Adipose tissue (tissue), 3 donors: ENCODE results near the gene VMO1. TPM values are rescaled to one million over a fixed set of nuclear protein-coding genes. Genes with fewer than 3 reads are reported as not detected.

Experiments used
- H3K27ac ChIP-seq: one replicate; pipeline ENCODE4 v1.5.1; 2013; ENCODE audit warnings: low read depth, low read length
- WGBS, 3 donors: extraction: QIAGEN DNeasy Blood & Tissue Kit; methylation state at CpG; one replicate each; pipeline ENCODE4 v1.1.7; 2013; 5-methylcytosine and 5-hydroxymethylcytosine counted together
- polyA plus RNA-seq, 3 donors: library from polyadenylated mRNA; stranded (reverse); fragments of 200-250 nt; gene quantifications; one replicate each; pipeline ENCODE4 v1.2.3, GENCODE V29; 2013
- donor health status: healthy with polysubstance abuse.
- donor health status: Bipolar disorder and iron deficiency.
- donor health status: healthy.

VMO1 gene
- polyA plus RNA-seq, 3 donors: 0.48 to 4.7 (median 2.1) TPM

DNA sequence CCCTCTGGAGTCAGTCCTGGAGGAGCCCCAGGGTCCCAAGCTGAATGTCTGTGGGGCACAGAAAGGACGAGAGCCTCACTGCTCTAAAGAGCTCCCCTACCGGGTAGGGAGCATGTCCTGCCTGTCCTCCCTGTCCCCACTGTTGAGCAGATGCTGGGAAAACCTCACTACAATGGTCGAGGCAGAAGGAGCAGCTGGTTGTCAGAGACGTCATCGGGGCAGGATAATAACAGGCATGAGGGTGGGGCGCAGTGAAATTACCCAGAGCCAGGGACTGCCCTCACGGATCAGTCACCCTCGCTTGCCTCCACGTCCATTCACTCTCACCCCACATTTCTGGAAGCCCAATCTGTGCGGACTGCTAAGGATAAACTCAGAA lies 13.9 kb downstream of the VMO1 start:
- WGBS, 3 donors: 71 to 79% (median 75%) methylated on average over 10 of the region's 10 CpGs

DNA sequence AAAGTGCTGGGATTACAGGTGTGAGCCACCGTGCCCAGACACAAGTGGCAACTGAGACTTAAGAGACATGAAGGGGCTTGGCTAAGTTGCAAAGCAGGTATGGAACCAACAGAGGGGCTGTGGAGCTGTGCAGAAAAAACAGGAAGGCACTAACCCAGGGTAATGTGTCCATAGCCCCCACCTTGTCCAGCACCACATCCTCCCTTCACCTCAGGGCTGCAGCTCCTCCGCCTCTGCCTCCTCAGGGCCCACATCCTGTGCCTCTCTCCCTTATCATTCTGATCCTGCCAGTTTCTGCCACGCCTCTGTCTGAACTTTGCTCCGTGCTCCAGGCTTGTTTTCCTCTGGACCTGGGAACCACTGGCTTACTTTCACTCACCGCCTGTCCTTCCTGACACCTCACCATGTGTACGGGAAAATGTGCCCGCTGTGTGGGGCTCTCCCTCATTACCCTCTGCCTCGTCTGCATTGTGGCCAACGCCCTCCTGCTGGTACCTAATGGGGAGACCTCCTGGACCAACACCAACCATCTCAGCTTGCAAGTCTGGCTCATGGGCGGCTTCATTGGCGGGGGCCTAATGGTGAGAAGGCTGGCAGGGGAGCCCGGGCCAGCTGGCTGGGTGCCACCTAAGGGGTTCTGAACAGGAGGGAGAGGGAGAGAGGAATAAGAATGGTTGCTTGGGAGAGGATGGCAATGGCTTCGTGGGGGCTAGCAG lies 14.5 kb downstream of the VMO1 start, which contains the start of gene TM4SF5:
TSS of gene TM4SF5 (plus strand) at position 368 of the 716 bp plus-strand sequence. CDS start at position 405, 37 bp downstream.
- no peak within 1 kb of the TSS for H3K27ac ChIP-seq
- 33 to 63% (median 58%) methylated on average over 13 of the region's 13 CpGs for WGBS, 3 donors

More for the DNA sequence above, 13.9 kb downstream of the VMO1 start:
- no peak overlapping the region for H3K27ac ChIP-seq

DNA sequence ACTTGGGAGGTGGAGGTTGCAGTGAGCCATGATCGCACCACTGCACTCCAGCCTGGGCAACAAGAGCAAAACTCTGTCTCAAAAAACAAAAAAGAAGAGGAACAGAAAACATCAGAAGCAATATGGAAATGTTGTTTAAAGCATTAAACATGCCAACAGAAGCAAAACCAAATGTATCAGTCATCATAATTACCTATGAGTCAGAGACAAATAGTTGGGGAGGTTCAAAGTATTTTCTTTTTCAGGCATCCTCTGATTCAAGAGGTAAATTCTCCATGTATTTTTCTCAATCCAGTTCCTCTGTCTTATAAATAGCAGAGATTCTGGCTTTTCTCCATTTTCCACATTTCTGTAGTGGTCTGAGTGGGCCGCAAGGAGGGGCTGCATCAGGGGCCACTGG lies 16.5 kb downstream of the VMO1 start:
- H3K27ac ChIP-seq: no peak overlapping the region
- 90 to 98% (median 90%) methylated on average over 2 of the region's 2 CpGs for WGBS, 3 donors

DNA sequence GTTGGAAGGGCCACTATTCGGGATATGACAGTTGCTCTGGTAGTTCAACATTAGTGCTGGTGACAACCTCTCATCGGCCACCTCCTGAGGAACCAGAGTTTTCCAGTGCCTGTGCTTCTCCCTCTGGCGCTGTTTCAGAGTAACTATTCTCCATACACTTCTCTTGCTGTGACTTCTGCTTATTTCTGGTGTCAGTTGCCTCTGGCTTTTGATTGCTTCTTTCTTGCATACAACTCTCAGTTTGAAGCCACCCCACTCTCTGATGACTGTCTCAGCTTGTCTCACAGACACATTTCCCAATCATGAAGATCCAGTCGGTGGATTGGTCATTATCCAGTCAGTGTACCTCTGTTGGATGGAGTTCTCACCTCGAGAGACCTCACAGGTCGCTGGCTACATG lies 17.9 kb downstream of the VMO1 start:
- no peak overlapping the region for H3K27ac ChIP-seq
- WGBS, 3 donors: 77 to 81% (median 81%) methylated on average over 6 of the region's 6 CpGs

DNA sequence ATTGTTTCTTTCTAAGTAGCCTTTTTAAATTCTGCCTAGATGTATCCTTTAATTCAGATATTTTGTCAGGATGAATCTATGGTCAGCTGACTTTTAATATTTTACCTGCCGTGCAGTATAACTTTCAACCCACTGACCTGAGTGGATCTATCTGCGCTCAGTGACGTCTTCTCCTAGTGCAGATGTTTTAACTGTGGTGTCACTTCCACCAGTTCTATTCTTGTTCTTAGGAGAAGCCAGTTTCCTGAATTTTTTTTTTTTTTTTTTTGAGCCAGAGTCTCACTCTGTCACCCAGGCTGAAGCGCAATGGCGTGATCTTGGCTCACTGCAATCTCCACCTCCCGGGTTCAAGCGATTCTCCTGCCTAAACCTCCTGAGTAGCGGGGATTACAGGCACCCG lies 19.4 kb downstream of the VMO1 start:
- 72 to 87% (median 72%) methylated on average over 9 of the region's 9 CpGs for WGBS, 3 donors
- no peak overlapping the region for H3K27ac ChIP-seq

DNA sequence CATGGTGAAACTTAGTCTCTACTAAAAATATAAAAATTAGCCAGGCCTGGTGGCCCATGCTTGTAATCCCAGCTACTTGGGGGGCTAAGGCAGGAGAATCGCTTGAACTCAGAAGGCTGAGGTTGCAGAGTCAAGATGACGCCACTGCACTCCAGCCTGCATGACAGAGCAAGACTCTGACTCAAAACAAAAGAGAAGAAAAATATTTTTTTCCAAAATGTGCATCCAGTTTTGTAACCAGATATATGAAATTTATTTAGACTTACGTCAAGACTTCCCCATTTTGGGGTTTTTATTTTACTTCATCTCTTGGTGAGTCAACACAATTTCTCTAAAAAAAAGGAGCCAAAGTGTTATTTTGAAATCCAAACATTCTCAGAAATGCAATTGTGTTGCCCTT lies 20.0 kb downstream of the VMO1 start:
- H3K27ac ChIP-seq: no peak overlapping the region
- WGBS, 3 donors: 54 to 82% (median 65%) methylated on average over 3 of the region's 3 CpGs

DNA sequence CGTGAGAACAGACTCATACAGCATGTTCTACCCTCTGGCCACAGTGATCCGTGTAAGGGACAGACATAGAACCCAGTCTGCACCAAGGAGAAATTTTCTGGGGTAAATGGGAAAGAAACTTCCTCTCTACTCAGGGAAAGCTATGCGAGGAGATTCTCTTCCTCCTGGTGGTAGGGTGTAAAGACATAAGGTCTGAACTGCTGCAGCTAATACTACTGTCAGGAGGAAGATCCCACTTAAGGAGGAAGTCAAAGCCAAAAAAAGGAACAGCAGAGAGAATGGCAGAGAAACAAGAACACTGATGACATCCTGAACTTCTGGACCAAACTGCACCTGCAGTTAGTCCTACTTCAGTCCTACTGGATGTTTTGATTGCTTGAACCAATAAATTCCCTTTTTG lies 21.6 kb downstream of the VMO1 start:
- WGBS, 3 donors: 48 to 72% (median 54%) methylated on average over 3 of the region's 3 CpGs

DNA sequence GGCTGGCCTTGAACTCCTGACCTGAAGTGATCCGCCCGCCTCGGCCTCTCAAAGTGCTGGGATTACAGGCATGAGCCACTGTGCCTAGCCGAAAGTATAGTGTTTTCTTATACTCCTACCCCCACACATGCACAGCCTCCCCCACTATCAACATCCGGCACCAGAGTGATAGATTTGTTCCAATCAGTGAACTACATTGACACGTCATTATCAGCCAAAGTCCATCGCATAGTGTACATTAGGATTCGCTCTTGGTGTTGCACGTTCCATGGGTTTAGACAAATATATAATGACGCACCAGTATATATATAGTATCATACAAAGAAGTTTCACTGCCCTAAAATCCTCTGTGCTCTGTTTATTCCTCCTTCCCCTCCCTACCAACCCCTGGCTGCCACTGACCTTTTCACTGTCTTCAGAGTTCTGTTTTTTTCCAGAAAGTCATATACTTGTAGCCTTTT lies 26.4 kb downstream of the VMO1 start:
- WGBS, 3 donors: 58 to 82% (median 79%) methylated on average over 10 of the region's 10 CpGs

More for the DNA sequence above, 21.6 kb downstream of the VMO1 start:
- H3K27ac ChIP-seq: no peak overlapping the region

DNA sequence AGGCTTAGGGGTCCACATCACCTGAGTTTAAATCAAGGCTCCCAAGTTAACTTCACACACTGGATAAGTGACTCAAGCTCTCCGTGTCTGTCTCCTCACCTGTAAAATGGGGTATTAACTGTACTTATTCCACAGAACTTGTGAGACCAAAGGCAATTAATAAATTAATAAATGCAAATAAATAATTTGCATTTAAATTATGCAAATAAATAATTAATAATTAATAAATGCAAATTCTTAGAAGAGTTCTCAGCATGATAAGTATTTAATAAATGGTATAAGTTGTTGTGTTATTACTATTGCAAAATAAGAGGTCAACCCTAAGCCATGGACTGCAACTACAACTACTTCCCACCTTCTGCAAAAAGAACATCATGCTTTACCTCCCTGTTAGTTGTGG lies 32.8 kb downstream of the VMO1 start:
- no peak overlapping the region for H3K27ac ChIP-seq
- 67 to 88% (median 82%) methylated on average over 1 of the region's 1 CpG for WGBS, 3 donors

More for the DNA sequence above, 26.4 kb downstream of the VMO1 start:
- H3K27ac ChIP-seq: no peak overlapping the region

DNA sequence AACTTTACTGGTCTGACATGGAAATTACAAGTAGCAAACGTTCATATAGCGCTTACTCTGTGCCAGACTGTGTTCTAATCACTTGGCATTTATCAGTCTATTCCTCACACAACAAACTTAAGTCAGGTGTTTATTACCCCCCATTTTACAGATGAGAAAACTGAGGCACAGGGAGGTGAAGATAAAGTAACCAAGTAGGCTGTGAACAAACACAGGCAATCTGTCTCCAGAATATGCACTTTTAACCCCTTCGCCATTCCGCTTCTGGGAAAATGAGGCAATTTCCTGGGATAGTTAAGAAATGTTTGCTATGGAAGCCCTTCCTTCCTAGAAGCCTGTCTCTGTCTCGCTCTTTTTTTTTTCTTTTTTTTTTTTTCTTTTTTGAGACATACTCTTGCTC lies 34.2 kb downstream of the VMO1 start:
- 45 to 68% (median 49%) methylated on average over 5 of the region's 5 CpGs for WGBS, 3 donors
- H3K27ac ChIP-seq: no peak overlapping the region

DNA sequence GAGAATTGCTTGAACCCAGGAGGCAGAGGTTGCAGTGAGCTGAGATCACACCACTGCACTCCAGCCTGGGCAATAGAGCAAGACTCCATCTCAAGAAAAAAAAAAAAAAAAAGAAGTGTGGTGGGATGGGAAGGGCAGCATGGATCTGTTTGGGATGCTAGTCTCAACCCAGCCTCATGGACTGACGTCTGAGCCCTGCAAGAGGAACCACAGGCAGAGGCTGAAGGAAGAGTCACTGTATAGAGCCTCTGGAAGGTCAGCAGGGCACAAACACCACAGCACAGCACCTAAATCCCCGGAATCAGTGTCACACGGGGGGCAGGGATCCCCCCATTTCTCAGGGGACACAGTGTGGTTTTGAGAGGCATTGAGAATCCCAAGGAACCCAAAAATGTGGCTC lies 35.6 kb downstream of the VMO1 start:
- no peak overlapping the region for H3K27ac ChIP-seq
- WGBS, 3 donors: 35 to 42% (median 36%) methylated on average over 3 of the region's 3 CpGs

DNA sequence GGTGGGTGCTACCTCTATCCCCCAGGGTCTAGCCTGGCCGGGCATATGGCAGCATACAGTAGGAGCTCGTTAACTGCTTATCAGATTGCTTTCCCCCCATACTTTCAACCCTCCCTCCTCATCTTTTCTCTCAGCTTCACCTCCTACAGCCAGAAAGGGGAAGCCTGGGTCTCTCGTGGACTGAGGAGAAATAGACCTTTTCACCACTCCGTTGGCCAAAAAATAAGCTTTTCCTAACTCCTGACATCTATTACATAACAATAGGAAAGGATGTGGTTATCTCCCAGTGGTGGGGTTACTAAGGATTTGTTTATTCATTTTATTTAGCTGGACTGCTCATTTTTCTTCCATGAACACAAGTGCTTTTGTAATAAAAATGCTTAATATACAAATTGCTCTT lies 37.5 kb downstream of the VMO1 start:
- no peak overlapping the region for H3K27ac ChIP-seq

DNA sequence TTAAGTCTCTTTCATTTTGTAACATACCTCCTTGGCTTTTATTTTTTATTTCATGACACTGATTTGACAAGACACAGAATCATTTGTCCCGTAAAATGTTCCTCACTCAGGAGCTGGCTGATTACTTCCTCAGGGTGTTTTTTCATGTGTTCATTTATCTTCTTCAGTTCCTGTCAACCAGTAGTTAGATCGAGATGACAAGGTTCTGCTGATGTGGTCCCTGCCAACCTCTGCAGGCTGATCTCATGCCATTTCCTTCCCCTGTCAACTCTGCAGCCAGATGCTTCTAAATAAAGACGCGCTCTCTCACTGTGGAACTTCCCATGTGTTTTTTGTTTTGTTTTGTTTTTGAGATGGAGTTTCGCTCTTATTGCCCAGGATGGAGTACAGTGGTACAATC lies 38.3 kb downstream of the VMO1 start:
- H3K27ac ChIP-seq: no peak overlapping the region

More for the DNA sequence above, 37.5 kb downstream of the VMO1 start:
- WGBS, 3 donors: 31 to 69% (median 39%) methylated on average over 4 of the region's 4 CpGs

DNA sequence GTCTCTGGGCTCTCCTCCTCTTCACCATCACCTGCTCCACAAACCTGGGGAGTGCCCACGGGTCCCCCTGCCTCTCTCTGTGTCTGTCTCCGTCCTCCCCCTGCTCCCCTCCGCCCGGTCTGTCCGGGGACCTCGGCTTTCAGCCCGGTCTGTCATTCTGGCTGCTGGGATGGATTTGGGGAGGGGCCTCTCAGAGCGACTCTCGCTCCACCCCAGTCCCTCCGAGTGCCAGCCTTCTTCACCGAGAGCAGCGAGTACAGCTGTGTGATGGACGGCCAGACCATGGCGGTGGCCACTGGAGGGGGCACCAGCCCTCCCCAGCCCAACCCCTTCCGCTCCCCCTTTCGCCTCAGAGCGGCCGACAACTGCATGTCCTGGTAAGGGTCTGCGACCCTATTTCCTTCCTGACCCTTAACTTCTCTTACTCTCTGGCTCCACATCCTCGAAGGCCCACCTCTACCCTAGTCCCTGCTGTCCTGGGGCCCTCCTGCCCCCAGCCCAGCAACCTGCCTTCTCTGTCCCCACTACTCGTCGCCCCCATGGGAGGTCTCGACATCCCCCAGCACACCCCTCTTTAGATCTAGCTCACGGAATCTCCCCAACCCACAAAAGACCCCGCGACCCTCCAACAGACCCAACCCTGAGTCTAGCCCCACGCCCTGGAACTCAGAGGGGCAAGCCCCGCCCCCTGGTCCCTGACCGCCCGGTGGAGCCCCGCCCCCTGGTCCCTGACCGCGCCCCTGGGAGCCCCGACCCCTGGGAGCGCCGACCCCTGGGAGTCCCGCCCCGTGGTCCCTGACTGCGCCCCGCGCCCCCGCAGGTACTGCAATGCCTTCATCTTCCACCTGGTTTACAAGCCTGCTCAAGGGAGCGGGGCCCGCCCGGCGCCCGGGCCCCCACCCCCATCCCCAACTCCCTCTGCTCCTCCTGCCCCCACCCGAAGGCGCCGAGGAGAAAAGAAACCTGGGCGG lies 40.9 kb downstream of the VMO1 start:
- WGBS, 3 donors: 11 to 21% (median 20%) methylated on average over 49 to 51 of the region's 51 CpGs

More for the DNA sequence above, 38.3 kb downstream of the VMO1 start:
- WGBS, 3 donors: 22 to 61% (median 25%) methylated on average over 5 of the region's 5 CpGs

DNA sequence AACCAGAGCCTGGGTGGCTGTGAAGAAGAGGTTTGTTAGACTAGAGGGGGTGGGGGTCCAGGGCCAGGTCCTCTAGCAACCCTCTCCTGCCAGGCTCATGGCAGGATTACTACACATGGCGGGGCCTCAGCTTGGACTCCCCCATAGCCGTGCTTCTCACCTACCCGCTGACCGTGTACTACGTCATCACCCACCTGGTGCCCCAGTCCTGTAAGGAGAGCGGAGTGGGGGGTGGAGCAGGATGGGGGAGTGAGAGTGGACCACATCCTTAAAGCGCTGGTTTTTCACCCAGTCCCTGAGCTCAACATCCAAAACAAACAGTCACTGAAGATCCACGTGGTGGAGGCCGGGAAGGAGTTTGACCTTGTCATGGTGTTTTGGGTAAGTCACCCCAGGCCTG lies 42.3 kb downstream of the VMO1 start:
- 89 to 92% (median 91%) methylated on average over 9 of the region's 9 CpGs for WGBS, 3 donors
- H3K27ac ChIP-seq: no peak overlapping the region

More for the DNA sequence above, 40.9 kb downstream of the VMO1 start:
- H3K27ac ChIP-seq: no peak overlapping the region

DNA sequence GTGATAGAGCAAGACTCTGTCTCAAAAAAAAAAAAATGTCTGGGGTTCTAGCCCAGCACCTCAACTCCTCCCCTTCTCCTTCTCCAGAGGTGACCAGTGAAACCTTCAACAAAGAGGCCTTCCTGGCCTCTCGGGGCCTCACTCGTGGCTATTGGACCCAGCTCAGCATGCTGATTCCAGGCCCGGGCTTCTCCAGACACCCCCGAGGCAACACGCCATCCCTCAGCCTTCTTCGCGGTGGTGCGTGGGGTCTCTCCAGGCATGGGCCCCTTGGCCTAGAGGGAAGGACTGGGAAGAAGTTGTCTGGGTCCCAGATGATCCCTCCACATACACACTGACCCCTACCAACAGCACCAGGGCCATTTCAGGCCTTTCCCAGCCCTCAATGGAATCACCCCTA lies 42.9 kb downstream of the VMO1 start:
- no peak overlapping the region for H3K27ac ChIP-seq
- 92 to 95% (median 95%) methylated on average over 8 of the region's 8 CpGs for WGBS, 3 donors

DNA sequence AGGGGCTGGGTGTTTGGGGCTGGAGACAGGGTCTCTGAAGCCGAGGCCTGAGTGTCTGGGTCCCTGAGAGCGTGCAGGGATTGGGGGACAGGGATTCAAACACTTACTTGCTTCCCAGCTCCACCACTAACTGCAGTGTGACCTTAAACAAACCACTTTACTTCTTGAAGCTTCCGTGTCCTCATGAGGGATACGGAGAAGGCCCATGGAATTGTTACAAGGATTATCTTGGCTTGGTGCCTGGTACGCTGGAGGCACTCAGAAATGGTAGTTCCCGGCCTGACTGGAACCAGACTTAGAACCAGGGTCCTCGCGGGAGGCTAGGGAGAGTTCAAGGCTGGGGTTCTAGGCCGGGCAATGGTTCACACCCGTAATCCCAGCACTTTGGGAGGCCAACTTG lies 43.5 kb downstream of the VMO1 start:
- no peak overlapping the region for H3K27ac ChIP-seq
- WGBS, 3 donors: 64 to 83% (median 82%) methylated on average over 10 of the region's 10 CpGs

DNA sequence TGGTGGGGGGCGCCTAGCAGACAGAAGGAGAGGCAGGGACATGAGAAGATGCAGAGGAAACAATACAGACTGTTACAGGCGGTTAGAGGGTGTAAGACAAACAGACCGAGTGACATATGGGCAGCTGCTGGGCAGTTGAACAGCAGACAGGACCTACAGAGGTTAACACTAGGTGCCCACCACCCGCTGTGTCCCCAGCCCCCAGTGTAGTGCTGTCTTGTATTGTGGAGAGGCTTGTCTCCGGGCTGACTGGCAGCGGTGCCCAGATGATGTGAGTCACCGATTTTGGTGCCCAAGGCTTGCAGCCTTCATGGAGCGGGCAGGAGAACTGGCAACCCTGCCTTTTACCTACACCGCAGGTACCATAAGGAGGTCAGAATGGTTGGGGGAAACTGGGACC lies 44.0 kb downstream of the VMO1 start:
- no peak overlapping the region for H3K27ac ChIP-seq
- 90 to 98% (median 95%) methylated on average over 9 of the region's 9 CpGs for WGBS, 3 donors

DNA sequence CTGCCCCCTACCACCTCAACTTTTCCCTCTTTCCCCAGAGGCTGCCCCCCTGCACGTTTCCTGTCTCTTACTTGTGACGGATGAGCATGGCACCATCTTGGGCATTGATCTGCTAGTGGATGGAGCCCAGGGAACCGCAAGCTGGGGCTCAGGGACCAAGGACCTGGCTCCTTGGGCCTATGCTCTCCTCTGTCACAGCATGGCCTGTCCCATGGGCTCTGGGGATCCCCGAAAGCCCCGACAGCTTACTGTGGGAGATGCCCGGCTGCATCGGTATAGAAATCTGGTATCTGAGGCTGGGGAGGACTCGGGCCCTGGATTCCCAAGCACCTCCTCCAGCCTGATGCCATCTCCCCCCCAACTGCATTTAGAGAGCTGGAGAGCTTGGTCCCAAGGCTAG lies 44.6 kb downstream of the VMO1 start:
- WGBS, 3 donors: 93 to 97% (median 96%) methylated on average over 8 of the region's 8 CpGs
- H3K27ac ChIP-seq: no peak overlapping the region
